Measurements from ENCODE around the gene ADCY5.

- TF ChIP-seq ARNT (IDR thresholded peaks at IDR 0.05) (no peak), SUZ12 (IDR thresholded peaks at IDR 0.05) (no peak), SP1 (IDR thresholded peaks at IDR 0.05) (no peak), BHLHE40 (IDR thresholded peaks at IDR 0.05; ENCODE audit: borderline replicate concordance) (no peak), FOXK2 (IDR thresholded peaks at IDR 0.05) (no peak), FOXA1 (IDR thresholded peaks at IDR 0.05) (no peak), ELF4 (IDR thresholded peaks at IDR 0.05) (no peak), L3MBTL2 (conservative IDR thresholded peaks at IDR 0.05) (no peak)
These were observed 123.1 kb downstream of the ADCY5 start for GRCh38 chr3:123325766-123326256.

All from HEK293T (cell line).